GM19438 (cell line): ENCODE results near the gene MTF1.

Experiments used
- ATAC-seq: cut with Tn5 transposase; IDR thresholded peaks from one replicate; pipeline ENCODE4 v1.9.1; 2021; ENCODE audit warnings: low read depth; ENCODE audit not compliant: unreplicated experiment

MTF1 gene

GRCh38 chr1:37836788-37837187 is 22.6 kb downstream of the MTF1 start:
- ATAC-seq: no peak

- ATAC-seq: no peak
Observed at GRCh38 chr1:37831809-37832208, 27.6 kb downstream of the MTF1 start.

- no peak for ATAC-seq
Observed at GRCh38 chr1:37831109-37831508, 28.3 kb downstream of the MTF1 start.

- no peak for ATAC-seq
Observed at GRCh38 chr1:37828410-37829074, 30.9 kb downstream of the MTF1 start.

GRCh38 chr1:37825506-37825905 is 33.9 kb downstream of the MTF1 start:
- ATAC-seq: no peak

GRCh38 chr1:37824001-37824400 is 35.4 kb downstream of the MTF1 start:
- no peak for ATAC-seq

GRCh38 chr1:37822906-37823815 is 36.2 kb downstream of the MTF1 start:
- no peak for ATAC-seq

- no peak for ATAC-seq
Observed at GRCh38 chr1:37821481-37821880, 37.9 kb downstream of the MTF1 start.

GRCh38 chr1:37817481-37817880 is 41.9 kb downstream of the MTF1 start:
- ATAC-seq: no peak

- no peak for ATAC-seq
Observed at GRCh38 chr1:37814252-37814651, 45.1 kb downstream of the MTF1 start.

- ATAC-seq: no peak
Observed at GRCh38 chr1:37813529-37814145, 45.8 kb downstream of the MTF1 start.

GRCh38 chr1:37811027-37811655 is 48.3 kb downstream of the MTF1 start:
- ATAC-seq: no peak

GRCh38 chr1:37809942-37810341 is 49.5 kb downstream of the MTF1 start:
- ATAC-seq: no peak

GRCh38 chr1:37808369-37809319 is 50.7 kb downstream of the MTF1 start:
- ATAC-seq: peak; percentile 45

- ATAC-seq: peak; percentile 77
Observed at GRCh38 chr1:37807555-37808368, 51.6 kb downstream of the MTF1 start, which contains the start of the genes C1orf122 and YRDC. C1orf122 (plus strand) TSS chr1:37807790; CDS start chr1:37808405, 615 bp downstream. YRDC (minus strand) TSS chr1:37808208; CDS start chr1:37808180, 28 bp downstream.

GRCh38 chr1:37807220-37807554 is 52.2 kb downstream of the MTF1 start:
- no peak for ATAC-seq

- ATAC-seq: no peak
Observed at GRCh38 chr1:37802439-37802838, 57.0 kb downstream of the MTF1 start.

- no peak for ATAC-seq
Observed at GRCh38 chr1:37797750-37798345, 61.5 kb downstream of the MTF1 start.
